HepG2 (cell line): ENCODE results near the gene SLC13A2. TPM values are rescaled to one million over a fixed set of nuclear protein-coding genes. Genes with fewer than 3 reads are reported as not detected.
A peak's percentile ranks its signal among the peaks of the same experiment; 100 is the strongest.

Experiments
- ATAC-seq: fragments of 200-7000 bp; cut with Tn5 transposase; 3 replicates; pipeline ENCODE4 v1.9.1; 2020; ENCODE audit warnings: mild to moderate bottlenecking, moderate library complexity
- BruUV-seq: library from RNA; stranded (reverse); fragments of 400-500 nt; replicated peaks from 2 replicates; lab custom pipeline; 2021; lab: Mats Ljungman, UMichigan
- CTCF ChIA-PET: fragments of 300-600 bp; formaldehyde crosslinking; extraction: SDS; loops from one replicate; lab custom pipeline; 2021; ENCODE audit warnings: low total read pairs, inconsistent platforms, low intra/inter-chr PET ratio; lab: Yijun Ruan, JAX
- POLR2A ChIA-PET: fragments of 350-600 bp; sonication (Branson Sonifier 250); formaldehyde crosslinking; loops from one replicate; lab custom pipeline; 2020; ENCODE audit warnings: antibody characterized with exemption, inconsistent platforms; lab: Yijun Ruan, JAX
- DNase-seq: peaks from one replicate; pipeline ENCODE4 v3.0.0-alpha.2; 2015; ENCODE audit warnings: low spot score
- FAIRE-seq: peaks from 3 replicates; lab custom pipeline; 2011; peaks lifted over from hg19 to GRCh38; lab: Jason Lieb, UNC
- H2AFZ ChIP-seq: one replicate; pipeline ENCODE4 v1.6.1; 2011; ENCODE audit warnings: low read length, inconsistent platforms
- H3K27ac ChIP-seq: fragments of 300-600 bp; 3 replicates; pipeline ENCODE4 v1.8.0; 2011; ENCODE audit warnings: mixed run types, mild to moderate bottlenecking, mixed read lengths, low read length, inconsistent platforms; ENCODE audit not compliant: insufficient read depth; ENCODE audit errors: extremely low read length
- H3K27me3 ChIP-seq, 2 experiments: fragments of 200-600 bp in 1 of 2; 2 replicates in 1 of 2; 3 replicates in 1 of 2; pipeline versions ENCODE4 v1.6.0 to v1.8.0; 2011; ENCODE audit warnings: low read length in 2 of 2, mild to moderate bottlenecking in 2 of 2, moderate library complexity in 2 of 2, inconsistent platforms in 1 of 2; ENCODE audit not compliant: insufficient read depth in 2 of 2, control insufficient read depth in 1 of 2
- H3K36me3 ChIP-seq, 2 experiments: fragments of 200-600 bp in 1 of 2; replicated peaks in 1 of 2; 2 replicates in 1 of 2; 3 replicates in 1 of 2; pipeline versions ENCODE4 v1.5.1 to v1.8.0; 2011; ENCODE audit warnings: low read length in 2 of 2, inconsistent platforms in 1 of 2; ENCODE audit not compliant: insufficient read depth in 2 of 2, control insufficient read depth in 1 of 2
- H3K4me1 ChIP-seq: 2 replicates; pipeline ENCODE4 v1.5.1; 2012; ENCODE audit warnings: low read length, inconsistent platforms; ENCODE audit not compliant: insufficient read depth
- H3K4me2 ChIP-seq: 2 replicates; pipeline ENCODE4 v1.6.0; 2011; ENCODE audit warnings: low read depth, low read length, inconsistent platforms
- H3K4me3 ChIP-seq, 3 experiments: fragments of 200-600 bp in 1 of 3; sonication (generic), shearing (Covaris generic) in 1 of 3; replicated peaks in 1 of 3; 2 replicates each; pipeline ENCODE4 v1.5.1; 2011 to 2016; ENCODE audit warnings: low read length in 3 of 3, inconsistent platforms in 2 of 3, low read depth in 2 of 3, mild to moderate bottlenecking in 2 of 3, control low read depth in 1 of 3, mixed read lengths in 1 of 3; ENCODE audit not compliant: insufficient read depth in 1 of 3
- H3K79me2 ChIP-seq: one replicate; pipeline ENCODE4 v1.6.1; 2011; ENCODE audit warnings: low read length, inconsistent platforms; ENCODE audit not compliant: insufficient read depth
- H3K9ac ChIP-seq: 2 replicates; pipeline ENCODE4 v1.6.0; 2011; ENCODE audit warnings: mild to moderate bottlenecking, low read depth, low read length, inconsistent platforms; ENCODE audit not compliant: insufficient read depth
- H3K9me3 ChIP-seq: 2 replicates; pipeline ENCODE4 v1.5.1; 2012; ENCODE audit warnings: mild to moderate bottlenecking, low read length
- H4K20me1 ChIP-seq: 2 replicates; pipeline ENCODE4 v1.6.0; 2011; ENCODE audit warnings: inconsistent platforms, mild to moderate bottlenecking, low read length, moderate library complexity; ENCODE audit not compliant: insufficient read depth
- KMT2B ChIP-seq: IDR thresholded peaks from 2 replicates; pipeline ENCODE4 v1.6.1; 2016; ENCODE audit warnings: missing genetic modification reagents, missing compliant biosample characterization
- MTF2 ChIP-seq: sonication (generic); formaldehyde crosslinking; IDR thresholded peaks from 2 replicates; pipeline ENCODE4 v1.5.0; 2020; ENCODE audit warnings: missing genetic modification reagents, borderline replicate concordance
- PBX2 ChIP-seq: IDR thresholded peaks from 2 replicates; pipeline ENCODE4 v1.6.1; 2016; ENCODE audit warnings: control low read depth
- SIN3B ChIP-seq: fragments of 150-350 bp; IDR thresholded peaks from 2 replicates; pipeline ENCODE4 v1.6.1; 2014; ENCODE audit warnings: low read length
- SOX5 ChIP-seq: IDR thresholded peaks from 2 replicates; pipeline ENCODE4 v1.6.1; 2016; ENCODE audit warnings: borderline replicate concordance
- SP1 ChIP-seq, 2 experiments: fragments of 450-650 bp in 1 of 2; sonication (generic) in 1 of 2; formaldehyde crosslinking in 1 of 2; IDR thresholded peaks; 2 replicates each; pipeline versions ENCODE4 v1.4.0 to v1.6.1; 2016 to 2020; ENCODE audit warnings: missing genetic modification reagents in 1 of 2
- SP140L ChIP-seq: sonication (generic); formaldehyde crosslinking; IDR thresholded peaks from 2 replicates; pipeline ENCODE4 v1.4.0; 2020; ENCODE audit warnings: missing genetic modification reagents, borderline replicate concordance
- STAG1 ChIP-seq: sonication (generic); formaldehyde crosslinking; IDR thresholded peaks from 2 replicates; pipeline ENCODE4 v1.4.0; 2020; ENCODE audit warnings: missing genetic modification reagents
- YEATS4 ChIP-seq: sonication (generic); formaldehyde crosslinking; IDR thresholded peaks from 2 replicates; pipeline ENCODE4 v1.4.0; 2020; ENCODE audit warnings: missing genetic modification reagents, borderline replicate concordance
- ZBTB37 ChIP-seq: sonication (generic); formaldehyde crosslinking; IDR thresholded peaks from 2 replicates; pipeline ENCODE4 v1.4.0; 2020; ENCODE audit warnings: mild to moderate bottlenecking, missing genetic modification reagents
- ZNF546 ChIP-seq: sonication (generic); formaldehyde crosslinking; conservative IDR thresholded peaks from 2 replicates; pipeline ENCODE4 v1.8.1; 2023; ENCODE audit warnings: mild to moderate bottlenecking, missing genetic modification reagents
- ZNF549 ChIP-seq: sonication (generic); formaldehyde crosslinking; IDR thresholded peaks from 2 replicates; pipeline ENCODE4 v1.5.0; 2020; ENCODE audit warnings: missing genetic modification reagents
- WGBS: methylation state at CpG from one replicate; pipeline ENCODE4 v1.1.6; 2017; ENCODE audit warnings: low lambda C conversion rate; 5-methylcytosine and 5-hydroxymethylcytosine counted together
- in situ Hi-C: cut with HindIII; loops from 2 replicates; pipeline ENCODE4 v1.10.0; 2017; ENCODE audit warnings: low pct_unique_long_range_greater_than_20kb; ENCODE audit not compliant: extremely low pct_ligation_motif_present
- intact Hi-C: fragments of 100-400 bp; cut with micrococcal nuclease; formaldehyde crosslinking; loops from one replicate; pipeline ENCODE4 v1.10.0; 2022; ENCODE audit not compliant: unreplicated experiment
- polyA plus RNA-seq, 8 experiments: library from polyadenylated mRNA; depleted of rRNA in 3 of 8; stranded (reverse) in 7 of 8; unstranded in 1 of 8; fragments of >200 nt; fragmentation: Illumina TruSeq in 4 of 8; extraction: Trizol in 4 of 8; gene quantifications; 2 replicates each; pipeline versions ENCODE4 v1.2.1 to v1.2.3, GENCODE V29; 2011 to 2016; ENCODE audit warnings: low read depth in 4 of 8, missing spikeins in 1 of 8, mixed read lengths in 1 of 8; ENCODE audit not compliant: insufficient read depth in 1 of 8
- total RNA-seq, 5 experiments: library from RNA; depleted of rRNA; stranded (reverse); fragments of >200 nt; fragmentation: Illumina TruSeq; extraction: Trizol; gene quantifications; 2 replicates each; pipeline ENCODE4 v1.2.3, GENCODE V29; 2016; ENCODE audit warnings: low read depth in 1 of 5

Gene SLC13A2
- total and polyA plus RNA-seq, 2 of the 13 experiments (the other 11 are each of a cell fraction or from before 2014, with no cell fraction given): 0.07 TPM; not detected in 1

GRCh38 chr17:28536532-28537218 is 63.2 kb downstream of the SLC13A2 start:
- Histone ChIP-seq H3K4me1 (peaks cover 6% of the 10 kb centered on the region), H4K20me1 (no peaks in the 10 kb centered on the region), H3K9ac (no peak overlapping the region), H3K9me3 (no peaks in the 10 kb centered on the region), H3K4me2 (no peak overlapping the region), H3K4me3 (no peak overlapping the region), H2AFZ (no peak overlapping the region), H3K27me3 (peaks cover 4 to 37% of the 10 kb centered on the region in 2 experiments; a peak in 4 of 5 replicates), H3K79me2 (no peaks in the 10 kb centered on the region), H3K27ac (no peak overlapping the region), H3K36me3 (no peaks in the 10 kb centered on the region)
- DNase-seq (no peak), ATAC-seq (peak; percentile 26; the same call in 1 of the 3 replicates), FAIRE-seq (no peak)
- in situ Hi-C loops (no loop called here), intact Hi-C loops (no loop called here)
- BruUV-seq: no TSS peak
- POLR2A ChIA-PET: no interaction called here
- 7% methylated on average over 4 of the region's 9 CpGs for WGBS
- CTCF ChIA-PET: no interaction called here
- TF ChIP-seq PBX2 (peak; percentile 53; the same call in 1 of the 2 replicates), ZNF549 (no peak), SOX5 (CRISPR knock-in tag) (no peak)

- 15% methylated on average over 4 of the region's 12 CpGs for WGBS
- Histone ChIP-seq H3K4me1 (peaks cover 6% of the 10 kb centered on the region), H3K36me3 (no peaks in the 10 kb centered on the region), H3K9me3 (no peaks in the 10 kb centered on the region), H3K4me3 (no peak overlapping the region), H3K79me2 (no peaks in the 10 kb centered on the region), H3K27ac (no peak overlapping the region), H3K9ac (no peak overlapping the region), H2AFZ (no peak overlapping the region), H3K4me2 (no peak overlapping the region), H3K27me3 (peaks cover 4 to 32% of the 10 kb centered on the region in 2 experiments; a peak in 4 of 5 replicates), H4K20me1 (no peaks in the 10 kb centered on the region)
- no peak for FAIRE-seq
- ATAC-seq: no peak
- ChIA-PET POLR2A (no interaction called here), CTCF (no interaction called here)
- in situ Hi-C loops (no loop called here), intact Hi-C loops (no loop called here)
- no peak for DNase-seq
- no TSS peak for BruUV-seq
- TF ChIP-seq SP140L: no peak
- no peak for TF ChIP-seq ZBTB37
- TF ChIP-seq SP1 (IDR thresholded peaks at IDR 0.05): no peak
- TF ChIP-seq SP1 (CRISPR knock-in tag; IDR thresholded peaks at IDR 0.05): no peak
- no peak for TF ChIP-seq YEATS4 (CRISPR knock-in tag)
- TF ChIP-seq SIN3B: no peak
- no peak for TF ChIP-seq STAG1
- TF ChIP-seq ZNF546: no peak
- no peak for TF ChIP-seq KMT2B (CRISPR knock-in tag)
- TF ChIP-seq MTF2 (CRISPR knock-in tag): no peak
Measured at GRCh38 chr17:28537219-28537610, 63.8 kb downstream of the SLC13A2 start.
